ENCODE measurements around the gene EIF2B4. TPM values are rescaled to one million over a fixed set of nuclear protein-coding genes. Genes with fewer than 3 reads are reported as not detected.

The EIF2B4 gene
- total and polyA plus RNA-seq, 2 of the 13 experiments (the other 11 are each of a cell fraction or from before 2014, with no cell fraction given) = 91.5 to 96.4 TPM

DNA sequence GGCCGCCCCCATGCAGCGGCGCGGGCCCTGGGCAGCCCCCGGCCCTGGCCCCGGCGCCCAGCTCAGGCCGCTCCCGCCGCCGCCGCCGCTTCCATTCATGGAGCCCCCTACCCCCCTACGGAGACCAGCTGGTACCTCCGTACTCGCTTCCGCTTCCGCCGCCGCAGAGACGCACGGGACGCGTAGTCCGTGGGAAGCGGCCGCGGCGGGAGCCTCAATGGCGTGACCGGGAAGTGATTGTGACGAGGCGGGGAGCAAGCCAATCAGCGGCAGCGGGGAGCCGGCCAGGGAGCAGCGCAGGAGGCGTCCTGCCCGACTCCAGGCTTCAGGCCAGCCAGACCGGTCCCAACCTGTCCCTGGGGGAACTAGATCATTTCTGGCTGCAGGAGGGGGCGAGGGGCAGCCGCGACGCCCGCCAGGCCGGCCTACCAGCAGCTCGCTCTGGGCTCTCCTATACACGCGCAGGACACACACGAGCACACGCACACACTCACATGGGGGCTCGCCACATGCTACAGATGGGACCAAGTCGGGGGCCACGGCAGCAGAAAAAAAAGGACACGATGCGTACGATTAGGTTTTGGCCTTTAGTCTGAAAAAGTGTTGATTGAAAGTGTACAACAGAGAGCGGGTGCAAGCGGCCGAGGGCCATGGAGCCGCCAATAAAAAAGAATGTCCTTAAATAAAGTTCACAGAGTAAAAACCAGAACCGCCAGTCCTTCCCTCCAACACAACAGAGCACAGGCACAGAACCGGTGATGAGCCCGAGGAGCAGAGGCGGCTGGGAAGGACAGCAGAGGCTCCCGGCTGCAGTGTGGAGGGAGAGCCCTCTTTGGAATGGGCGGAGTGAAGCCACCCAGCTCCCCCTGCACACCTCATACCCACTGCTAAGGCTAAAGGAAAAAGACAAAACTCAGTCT, 10.7 kb upstream of the EIF2B4 start, which contains the start of gene ZNF513 (continued):
- TF ChIP-seq, protein P1, sequence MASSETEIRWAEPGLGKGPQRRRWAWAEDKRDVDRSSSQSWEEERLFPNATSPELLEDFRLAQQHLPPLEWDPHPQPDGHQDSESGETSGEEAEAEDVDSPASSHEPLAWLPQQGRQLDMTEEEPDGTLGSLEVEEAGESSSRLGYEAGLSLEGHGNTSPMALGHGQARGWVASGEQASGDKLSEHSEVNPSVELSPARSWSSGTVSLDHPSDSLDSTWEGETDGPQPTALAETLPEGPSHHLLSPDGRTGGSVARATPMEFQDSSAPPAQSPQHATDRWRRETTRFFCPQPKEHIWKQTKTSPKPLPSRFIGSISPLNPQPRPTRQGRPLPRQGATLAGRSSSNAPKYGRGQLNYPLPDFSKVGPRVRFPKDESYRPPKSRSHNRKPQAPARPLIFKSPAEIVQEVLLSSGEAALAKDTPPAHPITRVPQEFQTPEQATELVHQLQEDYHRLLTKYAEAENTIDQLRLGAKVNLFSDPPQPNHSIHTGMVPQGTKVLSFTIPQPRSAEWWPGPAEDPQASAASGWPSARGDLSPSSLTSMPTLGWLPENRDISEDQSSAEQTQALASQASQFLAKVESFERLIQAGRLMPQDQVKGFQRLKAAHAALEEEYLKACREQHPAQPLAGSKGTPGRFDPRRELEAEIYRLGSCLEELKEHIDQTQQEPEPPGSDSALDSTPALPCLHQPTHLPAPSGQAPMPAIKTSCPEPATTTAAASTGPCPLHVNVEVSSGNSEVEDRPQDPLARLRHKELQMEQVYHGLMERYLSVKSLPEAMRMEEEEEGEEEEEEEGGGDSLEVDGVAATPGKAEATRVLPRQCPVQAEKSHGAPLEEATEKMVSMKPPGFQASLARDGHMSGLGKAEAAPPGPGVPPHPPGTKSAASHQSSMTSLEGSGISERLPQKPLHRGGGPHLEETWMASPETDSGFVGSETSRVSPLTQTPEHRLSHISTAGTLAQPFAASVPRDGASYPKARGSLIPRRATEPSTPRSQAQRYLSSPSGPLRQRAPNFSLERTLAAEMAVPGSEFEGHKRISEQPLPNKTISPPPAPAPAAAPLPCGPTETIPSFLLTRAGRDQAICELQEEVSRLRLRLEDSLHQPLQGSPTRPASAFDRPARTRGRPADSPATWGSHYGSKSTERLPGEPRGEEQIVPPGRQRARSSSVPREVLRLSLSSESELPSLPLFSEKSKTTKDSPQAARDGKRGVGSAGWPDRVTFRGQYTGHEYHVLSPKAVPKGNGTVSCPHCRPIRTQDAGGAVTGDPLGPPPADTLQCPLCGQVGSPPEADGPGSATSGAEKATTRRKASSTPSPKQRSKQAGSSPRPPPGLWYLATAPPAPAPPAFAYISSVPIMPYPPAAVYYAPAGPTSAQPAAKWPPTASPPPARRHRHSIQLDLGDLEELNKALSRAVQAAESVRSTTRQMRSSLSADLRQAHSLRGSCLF (CRISPR knock-in tag; IDR thresholded peaks at IDR 0.05; ENCODE audit: borderline replicate concordance) = no peak
- 0 out of 2 replicates have a peak, but pooled peaks have one; percentile 41 for TF ChIP-seq JUND (CRISPR knock-in tag; IDR thresholded peaks at IDR 0.05)
- TF ChIP-seq PCBP2 (optimal IDR thresholded peaks at IDR 0.05; ENCODE audit: low read depth, low read length, poor library complexity, severe bottlenecking) = no peak
- TF ChIP-seq KDM1A (CRISPR knock-in tag; IDR thresholded peaks at IDR 0.05) = no peak
- TF ChIP-seq, protein P2, sequence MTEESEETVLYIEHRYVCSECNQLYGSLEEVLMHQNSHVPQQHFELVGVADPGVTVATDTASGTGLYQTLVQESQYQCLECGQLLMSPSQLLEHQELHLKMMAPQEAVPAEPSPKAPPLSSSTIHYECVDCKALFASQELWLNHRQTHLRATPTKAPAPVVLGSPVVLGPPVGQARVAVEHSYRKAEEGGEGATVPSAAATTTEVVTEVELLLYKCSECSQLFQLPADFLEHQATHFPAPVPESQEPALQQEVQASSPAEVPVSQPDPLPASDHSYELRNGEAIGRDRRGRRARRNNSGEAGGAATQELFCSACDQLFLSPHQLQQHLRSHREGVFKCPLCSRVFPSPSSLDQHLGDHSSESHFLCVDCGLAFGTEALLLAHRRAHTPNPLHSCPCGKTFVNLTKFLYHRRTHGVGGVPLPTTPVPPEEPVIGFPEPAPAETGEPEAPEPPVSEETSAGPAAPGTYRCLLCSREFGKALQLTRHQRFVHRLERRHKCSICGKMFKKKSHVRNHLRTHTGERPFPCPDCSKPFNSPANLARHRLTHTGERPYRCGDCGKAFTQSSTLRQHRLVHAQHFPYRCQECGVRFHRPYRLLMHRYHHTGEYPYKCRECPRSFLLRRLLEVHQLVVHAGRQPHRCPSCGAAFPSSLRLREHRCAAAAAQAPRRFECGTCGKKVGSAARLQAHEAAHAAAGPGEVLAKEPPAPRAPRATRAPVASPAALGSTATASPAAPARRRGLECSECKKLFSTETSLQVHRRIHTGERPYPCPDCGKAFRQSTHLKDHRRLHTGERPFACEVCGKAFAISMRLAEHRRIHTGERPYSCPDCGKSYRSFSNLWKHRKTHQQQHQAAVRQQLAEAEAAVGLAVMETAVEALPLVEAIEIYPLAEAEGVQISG (CRISPR knock-in tag; IDR thresholded peaks at IDR 0.05) = peak; percentile 71
- TF ChIP-seq KAT8 (CRISPR knock-in tag; IDR thresholded peaks at IDR 0.05) = peak; percentile 47; the same call in 1 of the 2 replicates
- peak; percentile 82; the same call in 1 of the 2 replicates for TF ChIP-seq ZNF598 (CRISPR knock-in tag; IDR thresholded peaks at IDR 0.05; ENCODE audit: borderline replicate concordance)
- no peak for TF ChIP-seq CENPX (CRISPR knock-in tag; IDR thresholded peaks at IDR 0.05)
- TF ChIP-seq NR2F6 (IDR thresholded peaks at IDR 0.05) = no peak
- TF ChIP-seq NR2F6 (CRISPR knock-in tag; IDR thresholded peaks at IDR 0.05) = no peak
- TF ChIP-seq, protein P3, sequence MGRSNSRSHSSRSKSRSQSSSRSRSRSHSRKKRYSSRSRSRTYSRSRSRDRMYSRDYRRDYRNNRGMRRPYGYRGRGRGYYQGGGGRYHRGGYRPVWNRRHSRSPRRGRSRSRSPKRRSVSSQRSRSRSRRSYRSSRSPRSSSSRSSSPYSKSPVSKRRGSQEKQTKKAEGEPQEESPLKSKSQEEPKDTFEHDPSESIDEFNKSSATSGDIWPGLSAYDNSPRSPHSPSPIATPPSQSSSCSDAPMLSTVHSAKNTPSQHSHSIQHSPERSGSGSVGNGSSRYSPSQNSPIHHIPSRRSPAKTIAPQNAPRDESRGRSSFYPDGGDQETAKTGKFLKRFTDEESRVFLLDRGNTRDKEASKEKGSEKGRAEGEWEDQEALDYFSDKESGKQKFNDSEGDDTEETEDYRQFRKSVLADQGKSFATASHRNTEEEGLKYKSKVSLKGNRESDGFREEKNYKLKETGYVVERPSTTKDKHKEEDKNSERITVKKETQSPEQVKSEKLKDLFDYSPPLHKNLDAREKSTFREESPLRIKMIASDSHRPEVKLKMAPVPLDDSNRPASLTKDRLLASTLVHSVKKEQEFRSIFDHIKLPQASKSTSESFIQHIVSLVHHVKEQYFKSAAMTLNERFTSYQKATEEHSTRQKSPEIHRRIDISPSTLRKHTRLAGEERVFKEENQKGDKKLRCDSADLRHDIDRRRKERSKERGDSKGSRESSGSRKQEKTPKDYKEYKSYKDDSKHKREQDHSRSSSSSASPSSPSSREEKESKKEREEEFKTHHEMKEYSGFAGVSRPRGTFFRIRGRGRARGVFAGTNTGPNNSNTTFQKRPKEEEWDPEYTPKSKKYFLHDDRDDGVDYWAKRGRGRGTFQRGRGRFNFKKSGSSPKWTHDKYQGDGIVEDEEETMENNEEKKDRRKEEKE (IDR thresholded peaks at IDR 0.05) = no peak
- no peak for TF ChIP-seq TOE1 (CRISPR knock-in tag; IDR thresholded peaks at IDR 0.05)
- no peak for TF ChIP-seq XRCC5 (optimal IDR thresholded peaks at IDR 0.05; ENCODE audit: low read length)
- peak; percentile 99 for TF ChIP-seq AGO2 (optimal IDR thresholded peaks at IDR 0.05; ENCODE audit: low read depth, low read length)
- no peak for TF ChIP-seq E2F1 (CRISPR knock-in tag; IDR thresholded peaks at IDR 0.05)
